Measurements from ENCODE around the gene MAN1A1.

MAN1A1 gene

GRCh38 chr6:119142041-119142440 lies 207.5 kb downstream of the MAN1A1 start:
- no peak for DNase-seq (ENCODE audit: low read depth)

GRCh38 chr6:119140196-119141140 lies 209.1 kb downstream of the MAN1A1 start:
- no peak for DNase-seq (ENCODE audit: low read depth)

GRCh38 chr6:119138906-119139541 lies 210.5 kb downstream of the MAN1A1 start:
- DNase-seq (ENCODE audit: low read depth), result no peak

- no peak for DNase-seq (ENCODE audit: low read depth)
Observed at GRCh38 chr6:119137194-119138072, 212.1 kb downstream of the MAN1A1 start.

GRCh38 chr6:119134752-119135151 lies 214.8 kb downstream of the MAN1A1 start:
- DNase-seq (ENCODE audit: low read depth), result no peak

GRCh38 chr6:119133400-119133799 lies 216.2 kb downstream of the MAN1A1 start:
- no peak for DNase-seq (ENCODE audit: low read depth)

- DNase-seq (ENCODE audit: low read depth), result no peak
Observed at GRCh38 chr6:119132261-119132981, 217.1 kb downstream of the MAN1A1 start.

GRCh38 chr6:119129968-119130484 lies 219.5 kb downstream of the MAN1A1 start:
- no peak for DNase-seq (ENCODE audit: low read depth)

- no peak for DNase-seq (ENCODE audit: low read depth)
Observed at GRCh38 chr6:119129148-119129967, 220.2 kb downstream of the MAN1A1 start.

- no peak for DNase-seq (ENCODE audit: low read depth)
Observed at GRCh38 chr6:119128252-119128912, 221.2 kb downstream of the MAN1A1 start.

GRCh38 chr6:119127627-119128026 lies 221.9 kb downstream of the MAN1A1 start:
- DNase-seq (ENCODE audit: low read depth), result no peak
